HL-60 (cell line): ENCODE measurements around the gene MRPL58.

Experiments used
- DNase-seq, 2 experiments: peaks; one replicate each; pipeline ENCODE4 v3.0.0-alpha.2; 2010 to 2020; ENCODE audit warnings: low read depth in 1 of 2, low spot score in 1 of 2
- H3K27ac ChIP-seq: fragments of 250-450 bp; sonication (Bioruptor Pico); replicated peaks from 2 replicates; pipeline ENCODE4 v1.5.1; 2020; ENCODE audit warnings: mild to moderate bottlenecking, moderate library complexity
- H3K27me3 ChIP-seq: fragments of 250-450 bp; sonication (Bioruptor Pico); 2 replicates; pipeline ENCODE4 v1.5.1; 2021; ENCODE audit warnings: mild to moderate bottlenecking, moderate library complexity; ENCODE audit not compliant: insufficient read depth, poor library complexity, severe bottlenecking
- H3K4me3 ChIP-seq: replicated peaks from 2 replicates; pipeline ENCODE4 v1.5.1; 2011; ENCODE audit warnings: mild to moderate bottlenecking, control low read depth, low read length; ENCODE audit not compliant: insufficient read depth
- CTCF ChIP-seq: IDR thresholded peaks from one replicate; pipeline ENCODE4 v1.5.1; 2011; ENCODE audit warnings: low read length, control low read depth, inconsistent platforms; ENCODE audit not compliant: insufficient read depth
- GABPA ChIP-seq: IDR thresholded peaks from 2 replicates; pipeline ENCODE4 v1.6.1; 2012; ENCODE audit warnings: low read depth
- POLR2AphosphoS5 ChIP-seq: IDR thresholded peaks from 2 replicates; pipeline ENCODE4 v1.6.1; 2012; ENCODE audit warnings: low read depth
- SPI1 ChIP-seq: IDR thresholded peaks from 2 replicates; pipeline ENCODE4 v1.6.1; 2012; ENCODE audit warnings: low read depth, mild to moderate bottlenecking, borderline replicate concordance
- TF ChIP-seq, protein P1 (sequence below): IDR thresholded peaks from 2 replicates; pipeline ENCODE4 v1.6.1; 2012; ENCODE audit warnings: low read depth; ENCODE audit not compliant: insufficient replicate concordance

The MRPL58 gene

DNA sequence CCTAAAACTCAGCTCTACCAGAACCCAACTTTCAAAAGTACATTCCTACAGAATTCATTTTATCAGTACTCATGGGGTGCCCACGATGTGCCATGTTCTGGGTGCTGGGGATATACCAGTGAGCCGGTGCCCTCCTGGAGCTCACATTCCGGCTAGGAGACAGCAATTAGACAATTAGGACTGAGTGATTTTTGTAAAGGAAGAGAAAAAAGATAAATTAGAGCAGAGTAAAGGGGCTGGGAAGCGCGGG lies 449 bp upstream of the MRPL58 start:
- Histone ChIP-seq H3K27ac (peak overlapping the region; percentile 85), H3K27me3 (no peaks in the 10 kb centered on the region), H3K4me3 (peak overlapping the region; percentile 68)
- TF ChIP-seq GABPA: no peak
- no peak for TF ChIP-seq SPI1
- no peak for TF ChIP-seq CTCF
- no peak for TF ChIP-seq POLR2AphosphoS5
- TF ChIP-seq, protein P1, sequence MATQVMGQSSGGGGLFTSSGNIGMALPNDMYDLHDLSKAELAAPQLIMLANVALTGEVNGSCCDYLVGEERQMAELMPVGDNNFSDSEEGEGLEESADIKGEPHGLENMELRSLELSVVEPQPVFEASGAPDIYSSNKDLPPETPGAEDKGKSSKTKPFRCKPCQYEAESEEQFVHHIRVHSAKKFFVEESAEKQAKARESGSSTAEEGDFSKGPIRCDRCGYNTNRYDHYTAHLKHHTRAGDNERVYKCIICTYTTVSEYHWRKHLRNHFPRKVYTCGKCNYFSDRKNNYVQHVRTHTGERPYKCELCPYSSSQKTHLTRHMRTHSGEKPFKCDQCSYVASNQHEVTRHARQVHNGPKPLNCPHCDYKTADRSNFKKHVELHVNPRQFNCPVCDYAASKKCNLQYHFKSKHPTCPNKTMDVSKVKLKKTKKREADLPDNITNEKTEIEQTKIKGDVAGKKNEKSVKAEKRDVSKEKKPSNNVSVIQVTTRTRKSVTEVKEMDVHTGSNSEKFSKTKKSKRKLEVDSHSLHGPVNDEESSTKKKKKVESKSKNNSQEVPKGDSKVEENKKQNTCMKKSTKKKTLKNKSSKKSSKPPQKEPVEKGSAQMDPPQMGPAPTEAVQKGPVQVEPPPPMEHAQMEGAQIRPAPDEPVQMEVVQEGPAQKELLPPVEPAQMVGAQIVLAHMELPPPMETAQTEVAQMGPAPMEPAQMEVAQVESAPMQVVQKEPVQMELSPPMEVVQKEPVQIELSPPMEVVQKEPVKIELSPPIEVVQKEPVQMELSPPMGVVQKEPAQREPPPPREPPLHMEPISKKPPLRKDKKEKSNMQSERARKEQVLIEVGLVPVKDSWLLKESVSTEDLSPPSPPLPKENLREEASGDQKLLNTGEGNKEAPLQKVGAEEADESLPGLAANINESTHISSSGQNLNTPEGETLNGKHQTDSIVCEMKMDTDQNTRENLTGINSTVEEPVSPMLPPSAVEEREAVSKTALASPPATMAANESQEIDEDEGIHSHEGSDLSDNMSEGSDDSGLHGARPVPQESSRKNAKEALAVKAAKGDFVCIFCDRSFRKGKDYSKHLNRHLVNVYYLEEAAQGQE: no peak
- no peak for DNase-seq

DNA sequence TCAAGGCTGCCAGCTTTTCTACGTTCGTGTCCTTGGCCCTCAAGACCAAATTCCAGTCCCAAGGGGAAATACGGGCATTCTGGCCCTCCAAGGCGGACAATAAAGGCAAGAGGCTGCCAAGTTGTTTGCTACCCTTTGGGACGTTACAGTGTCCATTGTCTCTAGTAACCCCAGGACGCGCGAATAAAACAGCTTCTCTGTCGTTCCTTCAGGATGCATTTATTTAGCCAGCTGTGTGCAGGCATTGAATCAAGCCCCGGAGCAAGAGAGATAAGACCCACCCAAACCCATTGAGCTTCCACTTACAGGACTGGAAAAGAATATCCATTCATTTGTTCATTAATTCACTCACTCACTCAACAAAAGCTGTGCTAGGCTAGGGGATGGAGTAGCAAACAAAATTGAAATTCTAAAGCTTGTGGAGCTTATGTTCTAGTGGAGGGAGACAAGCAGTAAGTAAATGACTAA lies 656 bp downstream of the MRPL58 start:
- peak overlapping the region; percentile 85 for H3K27ac ChIP-seq
- no peaks in the 10 kb centered on the region for H3K27me3 ChIP-seq
- no peak for TF ChIP-seq CTCF
- no peak for TF ChIP-seq GABPA
- TF ChIP-seq, protein P1: no peak
- no peak for TF ChIP-seq SPI1
- TF ChIP-seq POLR2AphosphoS5: no peak
- H3K4me3 ChIP-seq: peak overlapping the region; percentile 68
- no peak for DNase-seq

- no peak for DNase-seq
- H3K4me3 ChIP-seq: no peak overlapping the region
- H3K27me3 ChIP-seq: no peaks in the 10 kb centered on the region
- no peak overlapping the region for H3K27ac ChIP-seq
- TF ChIP-seq SPI1 (no peak), CTCF (no peak), POLR2AphosphoS5 (no peak), GABPA (no peak)
- TF ChIP-seq, protein P1: no peak
Observed at GRCh38 chr17:75019146-75019545, 6.7 kb downstream of the MRPL58 start.
